DMS 273 (cell line): ENCODE measurements around the gene SMYD2.
A peak's percentile ranks its signal among the peaks of the same experiment; 100 is the strongest.

Experiments
- DNase-seq: peaks from one replicate; lab custom pipeline; 2025; ENCODE audit not compliant: unreplicated experiment; lab: John Stamatoyannopoulos, UW

The SMYD2 gene

DNA sequence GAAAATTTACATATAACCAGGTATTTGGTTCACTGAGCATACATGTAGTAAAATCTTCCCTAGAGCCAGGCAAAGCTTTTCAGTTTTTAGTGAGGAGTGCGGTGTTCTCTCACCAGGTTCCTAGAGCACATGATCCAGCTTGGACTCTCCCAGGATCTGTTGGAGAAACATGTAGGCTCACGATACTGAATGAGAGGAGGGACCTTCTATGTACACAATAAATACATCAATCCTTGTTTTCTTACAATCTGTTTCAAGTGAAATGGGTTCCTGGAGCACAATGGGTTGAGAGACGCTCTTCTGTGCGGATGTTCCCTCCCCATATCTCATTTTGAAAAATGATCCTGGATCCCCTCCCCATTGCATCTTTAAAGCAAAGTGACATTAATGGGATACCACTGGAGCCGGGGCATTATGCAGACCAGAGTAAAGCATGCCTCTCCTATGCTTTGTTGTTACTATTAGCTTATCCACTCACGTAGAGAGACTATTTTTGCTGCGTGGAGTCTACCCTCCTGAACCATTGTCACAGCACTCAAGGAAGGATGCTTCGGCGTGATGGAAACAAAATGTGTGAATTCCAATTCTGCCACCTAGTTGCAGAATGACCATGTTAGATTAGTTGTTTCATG, 19.3 kb downstream of the SMYD2 start:
- no peak for DNase-seq

DNA sequence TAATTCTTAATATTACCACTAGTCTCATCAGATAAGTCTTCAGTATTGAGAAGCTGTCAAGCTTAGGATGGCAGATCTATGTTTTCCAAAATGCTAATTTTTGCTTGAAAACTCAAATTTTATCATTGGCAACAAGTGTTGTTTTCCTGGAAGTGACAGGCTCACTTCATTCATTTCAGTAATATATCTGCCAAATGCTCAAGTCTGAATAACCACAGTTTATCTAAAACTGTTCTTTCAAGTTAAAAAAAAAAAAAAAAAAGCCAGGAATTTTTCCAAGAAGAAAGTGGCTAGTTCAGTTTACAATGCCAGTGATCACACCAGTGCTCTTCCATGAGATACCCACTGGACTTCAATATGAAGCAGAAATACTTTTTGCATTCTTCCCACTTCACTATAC, 20.6 kb downstream of the SMYD2 start:
- DNase-seq = no peak

DNA sequence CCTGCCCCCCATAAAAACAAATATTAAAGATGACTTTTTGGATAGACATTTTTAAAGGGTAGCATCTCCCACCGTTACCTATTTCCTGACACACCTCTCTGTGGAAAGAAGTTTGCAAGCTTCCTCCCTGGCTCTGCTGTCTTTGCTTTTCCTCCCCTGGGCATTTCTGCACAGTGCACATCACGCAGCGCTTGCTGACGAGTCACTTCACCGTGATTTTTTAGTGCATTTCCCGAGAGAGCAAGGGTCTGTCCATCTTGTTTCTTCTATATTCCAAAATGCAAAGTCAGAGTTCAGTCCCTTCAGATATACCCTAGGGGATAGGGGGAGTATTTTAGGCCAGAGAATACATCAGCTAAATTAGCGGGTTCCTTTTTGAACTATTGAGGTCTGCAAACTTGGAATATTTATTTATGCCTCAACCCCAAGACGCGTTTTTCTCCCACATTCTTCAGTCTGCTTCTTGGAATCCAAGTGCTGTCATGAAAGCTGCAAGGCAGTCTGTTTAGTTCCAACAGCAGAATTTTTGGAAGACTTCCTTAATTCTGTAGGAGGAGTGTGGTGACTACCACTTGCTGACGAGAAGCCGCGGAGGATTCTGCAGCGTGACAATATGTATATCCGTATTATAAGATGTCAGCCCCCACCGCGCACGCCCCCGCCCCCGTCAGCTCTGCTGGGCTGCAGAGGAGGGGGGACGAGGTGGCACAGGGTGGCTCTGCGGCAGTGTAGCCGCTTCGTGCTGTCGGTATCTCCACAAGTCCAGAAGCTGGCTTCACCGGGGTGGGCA, 22.4 kb downstream of the SMYD2 start:
- no peak for DNase-seq

DNA sequence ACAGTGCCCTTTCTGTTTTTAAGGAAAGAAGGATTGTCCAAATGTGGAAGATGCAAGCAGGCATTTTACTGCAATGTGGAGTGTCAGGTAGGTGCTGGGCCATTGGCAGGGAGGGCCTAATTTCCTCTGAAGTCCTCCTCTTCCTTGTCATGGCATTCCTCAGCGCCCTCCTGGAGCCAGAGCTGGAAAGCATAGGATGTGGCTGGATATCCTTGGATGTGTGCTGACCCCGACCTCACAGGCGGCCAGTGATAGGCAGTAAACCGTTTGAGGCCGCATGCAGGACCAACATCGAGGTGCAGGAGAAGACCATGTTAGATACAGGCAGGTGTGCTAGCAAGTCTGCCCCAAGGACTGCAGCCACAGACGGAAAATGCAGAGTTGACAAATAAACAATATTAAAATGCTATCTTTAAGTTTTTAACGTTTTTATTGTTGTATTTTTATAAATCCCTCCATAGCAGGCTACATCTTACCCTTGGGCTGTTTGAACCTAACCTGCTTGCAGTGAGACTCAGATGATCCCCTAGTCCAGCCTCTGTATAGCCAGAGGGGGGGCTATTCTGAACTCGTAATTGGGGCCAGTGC, 24.3 kb downstream of the SMYD2 start:
- no peak for DNase-seq

DNA sequence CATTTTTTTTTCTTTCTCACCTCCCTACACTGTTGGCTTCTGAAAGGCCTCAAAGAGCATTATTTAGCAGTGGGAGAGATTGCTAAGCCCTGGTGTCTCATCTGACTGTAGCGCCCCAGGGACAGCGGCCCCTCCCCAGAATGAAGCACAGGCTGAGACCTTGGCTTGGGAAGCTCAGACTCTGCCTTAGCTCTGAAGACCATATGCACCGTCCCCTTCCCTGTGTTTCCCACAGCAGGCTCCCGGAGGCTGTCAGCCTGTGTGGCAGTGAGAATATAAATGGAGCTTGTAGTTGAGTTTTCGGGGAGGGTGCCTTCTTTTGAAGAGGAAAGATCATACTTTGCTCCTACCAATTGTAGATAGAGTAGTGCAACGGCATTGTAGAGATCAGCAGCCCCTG, 25.3 kb downstream of the SMYD2 start:
- DNase-seq = no peak

DNA sequence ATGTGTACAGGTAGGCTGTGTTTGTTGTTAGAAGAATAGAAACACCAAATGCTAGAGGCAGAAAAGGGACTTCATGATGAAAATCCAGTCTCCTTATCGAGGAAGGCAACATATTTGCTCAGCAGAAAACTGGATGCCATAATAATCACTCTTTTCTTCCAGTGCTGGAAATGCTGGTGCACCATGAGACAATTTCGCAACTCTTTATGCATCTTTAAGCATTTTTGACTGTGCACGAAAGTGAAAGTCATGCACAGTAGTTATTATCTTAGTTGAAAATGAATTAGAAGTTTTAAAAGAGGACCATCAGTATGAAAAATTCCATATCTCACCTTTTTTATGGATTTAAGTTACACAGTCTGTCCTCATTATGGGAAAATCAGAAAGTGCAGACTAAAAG, 29.1 kb downstream of the SMYD2 start:
- DNase-seq = no peak

DNA sequence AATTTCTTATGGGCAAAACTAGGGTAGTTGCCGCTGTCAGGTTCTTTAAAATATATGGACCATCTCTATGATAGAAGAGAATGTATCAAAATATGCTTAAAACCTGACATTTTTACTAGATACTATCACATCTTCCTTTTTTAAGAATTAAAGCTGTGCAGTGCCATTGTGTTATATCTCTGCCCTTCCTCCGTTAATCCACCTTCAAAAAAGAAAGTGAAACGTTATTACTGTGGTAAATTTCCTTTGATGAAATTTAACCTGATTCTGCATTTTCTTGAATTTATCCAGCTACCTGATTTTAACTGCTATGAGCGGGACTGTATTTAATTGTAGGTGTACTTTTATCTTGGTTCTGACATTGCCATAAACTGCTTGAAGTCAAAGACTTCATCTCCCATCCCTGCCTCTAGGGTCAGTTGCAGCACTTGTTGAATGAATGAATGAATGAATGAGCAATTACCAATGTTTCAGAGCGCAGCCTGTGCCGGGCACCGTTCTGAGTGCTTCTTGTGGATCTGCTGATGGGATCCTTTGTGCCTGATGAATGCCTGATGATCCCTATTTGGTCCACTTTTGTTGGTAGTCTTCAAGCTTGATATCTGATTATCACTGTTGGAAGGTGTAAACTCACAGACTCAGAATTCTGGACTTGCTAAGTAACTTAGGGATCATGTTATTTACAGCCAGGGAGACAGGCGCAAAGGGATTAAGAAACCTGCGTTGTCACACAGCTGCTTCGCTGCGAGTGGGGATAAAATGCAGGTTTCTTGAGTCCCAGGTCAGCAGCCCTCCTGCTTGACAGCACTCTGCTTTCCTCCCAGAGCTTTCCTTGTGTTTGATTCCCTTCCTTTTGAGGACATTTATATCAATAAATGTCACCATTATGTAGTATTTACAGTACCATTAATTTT, 30.1 kb downstream of the SMYD2 start:
- no peak for DNase-seq

DNA sequence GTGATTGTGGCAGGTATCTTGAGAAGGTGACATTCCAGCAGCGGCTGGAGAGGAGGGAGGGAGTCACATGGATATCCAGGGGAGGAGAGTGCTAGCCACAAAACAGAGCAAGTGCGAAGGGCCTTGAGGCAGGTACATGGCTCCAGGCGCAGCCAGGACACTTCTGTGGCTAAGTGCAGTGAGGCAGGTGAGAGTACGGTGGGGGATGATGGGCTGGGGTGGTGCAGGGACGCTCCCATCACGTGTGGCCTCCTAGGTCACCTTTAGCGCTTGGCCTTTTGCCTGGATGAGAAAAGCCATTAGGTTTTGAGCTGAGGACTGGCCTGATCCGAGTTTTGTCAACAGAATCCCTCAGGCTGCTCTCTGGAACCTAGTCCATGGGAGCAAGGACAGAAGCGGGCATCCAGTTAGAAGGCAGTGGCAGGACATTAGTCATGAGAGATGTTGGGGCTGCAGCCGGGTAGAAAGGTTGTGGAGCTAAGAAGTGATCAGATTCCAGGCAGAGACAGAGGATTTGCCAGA, 31.6 kb downstream of the SMYD2 start:
- DNase-seq = no peak

DNA sequence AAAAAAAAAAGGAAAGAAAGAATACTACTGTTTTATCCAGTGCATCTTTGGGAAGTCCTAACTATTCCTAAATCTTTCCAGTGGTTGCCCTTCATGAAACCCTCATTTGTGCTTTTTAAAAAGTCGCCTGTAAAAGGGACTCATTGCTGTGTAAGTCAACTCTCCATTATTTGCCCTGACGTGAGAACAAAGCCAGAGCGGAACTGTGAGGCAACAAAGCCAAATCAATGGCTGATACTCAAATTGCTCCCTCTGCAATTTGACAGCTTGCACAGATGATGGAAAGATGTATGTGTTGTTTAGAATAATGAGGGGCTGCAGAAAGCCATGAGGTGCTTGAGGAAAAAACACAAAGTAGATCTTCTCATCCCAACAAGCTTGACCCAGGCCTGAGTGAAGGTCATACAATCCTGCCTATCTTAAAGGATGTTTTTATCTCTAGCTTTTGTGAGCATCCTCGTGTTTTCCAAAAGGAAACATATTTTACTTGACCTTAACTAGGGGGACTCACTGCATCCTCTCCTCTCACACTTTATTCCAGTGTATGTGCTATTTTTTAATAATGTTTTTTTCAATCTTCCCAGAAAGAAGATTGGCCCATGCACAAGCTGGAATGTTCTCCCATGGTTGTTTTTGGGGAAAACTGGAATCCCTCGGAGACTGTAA, 33.4 kb downstream of the SMYD2 start:
- DNase-seq = no peak

DNA sequence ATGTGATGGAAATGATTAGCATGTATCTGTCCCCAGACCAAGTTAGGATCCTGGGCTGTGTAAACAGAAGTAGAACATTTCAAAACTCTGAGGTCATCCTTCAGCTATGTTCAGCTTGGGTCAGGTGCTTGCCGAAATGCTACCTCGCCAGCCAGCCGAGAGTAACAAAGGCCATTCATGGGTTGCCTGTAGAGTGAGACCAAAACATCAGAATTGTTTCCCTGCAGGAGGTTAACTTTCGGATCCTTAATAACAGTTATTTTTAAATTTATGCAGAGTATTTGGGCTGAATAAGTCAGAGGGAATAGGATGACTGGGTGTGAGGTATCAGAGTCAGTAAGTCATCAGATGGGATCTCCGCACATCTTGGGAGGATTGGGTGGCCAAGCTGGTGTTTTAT, 35.6 kb downstream of the SMYD2 start:
- DNase-seq = no peak

DNA sequence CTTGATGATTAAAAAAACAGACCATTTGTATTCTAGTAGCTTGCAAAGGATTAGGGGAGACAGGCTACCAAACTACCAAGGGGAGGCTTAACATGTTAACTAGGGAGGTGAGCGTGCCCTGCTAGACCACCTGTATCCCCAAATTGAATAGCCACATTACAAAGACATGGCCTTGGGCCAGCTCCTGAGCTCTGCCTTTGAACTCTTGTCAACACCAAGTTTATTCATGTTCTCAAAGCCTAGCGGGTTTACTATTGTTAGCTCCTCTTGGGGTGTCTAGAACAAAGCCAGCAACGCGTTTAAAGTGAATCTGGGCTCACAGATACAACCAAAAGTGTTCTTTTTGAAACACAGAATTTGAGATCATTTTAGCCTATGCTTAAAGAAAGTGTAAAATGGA, 36.3 kb downstream of the SMYD2 start:
- DNase-seq = no peak

DNA sequence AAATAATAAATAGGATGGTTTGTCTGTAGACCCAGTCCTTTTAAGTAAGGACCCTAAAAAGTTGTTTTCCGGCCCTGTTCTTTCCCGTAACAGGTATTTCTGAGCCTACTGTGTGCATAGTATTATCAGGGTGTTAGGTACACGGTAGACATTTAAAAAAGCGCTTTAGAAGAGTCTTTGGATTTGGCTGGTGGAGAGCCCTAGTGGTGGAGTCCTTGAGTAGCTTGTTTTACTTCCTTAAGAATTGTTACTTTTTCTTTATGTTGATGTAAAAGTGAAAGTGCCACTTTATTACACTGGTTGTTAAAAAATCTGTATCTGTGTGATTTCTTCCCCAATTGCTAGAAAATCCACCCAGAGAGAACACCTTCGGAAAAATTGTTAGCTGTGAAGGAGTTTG, 36.8 kb downstream of the SMYD2 start:
- DNase-seq = no peak

DNA sequence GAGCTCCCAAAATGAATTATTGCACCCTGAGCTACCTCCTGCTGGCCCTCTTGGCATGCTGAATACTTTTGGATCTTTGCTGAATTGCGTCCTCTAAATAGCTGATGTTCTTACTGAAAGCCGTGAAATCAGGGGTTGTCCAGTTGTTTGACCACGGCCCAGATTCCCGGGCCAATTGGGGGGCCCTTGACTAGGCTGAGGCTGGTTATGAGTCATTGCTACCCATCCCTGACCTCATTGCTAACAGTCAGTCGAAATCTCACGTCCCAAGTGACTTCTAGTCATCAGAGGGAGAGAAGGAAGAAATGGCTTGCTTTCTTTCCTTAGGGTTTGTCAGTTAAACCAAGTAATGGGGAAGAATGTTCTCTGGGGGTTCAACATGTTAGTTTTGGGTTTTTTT, 37.4 kb downstream of the SMYD2 start:
- DNase-seq = no peak

DNA sequence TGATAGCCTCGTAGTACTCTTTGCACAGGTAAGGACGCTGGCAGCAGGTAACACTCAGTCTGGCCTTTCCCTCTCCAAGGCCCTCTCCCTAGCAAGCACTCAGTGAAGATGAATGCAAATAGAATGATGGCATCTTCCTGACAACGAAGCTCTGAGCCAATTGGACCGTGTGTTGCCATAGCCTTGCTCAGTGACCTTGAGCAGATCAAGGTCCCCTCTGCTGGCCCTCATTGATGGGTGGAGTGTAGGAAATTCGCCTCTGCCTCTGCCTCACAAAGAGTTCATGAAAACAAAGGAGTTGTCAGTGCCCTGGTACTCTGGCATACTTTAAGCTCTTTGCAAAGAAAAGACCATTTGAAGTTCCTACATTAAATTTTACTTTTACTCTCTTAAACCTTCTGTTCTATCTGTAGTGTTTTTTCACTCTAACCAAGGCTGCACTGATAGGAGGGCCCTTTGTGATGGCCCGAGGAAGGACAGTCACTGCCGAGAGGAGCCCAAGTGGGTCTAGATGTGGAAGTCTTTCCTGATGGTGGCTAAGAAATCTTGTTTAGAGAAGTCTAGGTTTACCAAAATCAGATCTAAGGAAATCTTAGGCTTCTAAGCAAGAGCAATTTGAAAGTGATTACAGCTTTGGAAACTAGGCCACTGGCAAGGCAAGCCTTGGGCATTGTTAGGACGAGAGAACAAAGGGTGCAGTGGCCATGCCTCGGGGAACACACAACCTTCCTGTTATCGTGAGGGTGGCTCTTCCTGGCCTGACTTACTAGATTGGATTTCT, 38.2 kb downstream of the SMYD2 start:
- no peak for DNase-seq

DNA sequence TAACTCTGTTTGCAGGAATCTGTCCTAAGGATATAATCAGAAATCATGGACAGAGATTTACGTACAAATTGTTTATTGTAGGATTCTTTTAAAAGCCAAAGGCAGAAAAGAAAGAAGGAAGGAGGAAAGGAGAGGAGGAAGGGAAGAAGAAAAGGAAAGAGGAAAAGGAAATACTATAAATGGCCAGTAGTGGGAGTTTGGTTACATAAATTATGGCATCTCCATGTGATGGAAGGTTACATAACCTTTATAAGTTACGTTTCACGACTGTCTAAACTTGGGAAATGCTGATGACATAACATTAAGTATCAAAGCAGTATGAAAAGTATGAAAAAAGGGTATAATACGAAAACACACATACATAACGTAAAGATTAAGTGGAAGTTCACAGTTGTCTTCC, 39.0 kb downstream of the SMYD2 start:
- DNase-seq = peak; percentile 18

DNA sequence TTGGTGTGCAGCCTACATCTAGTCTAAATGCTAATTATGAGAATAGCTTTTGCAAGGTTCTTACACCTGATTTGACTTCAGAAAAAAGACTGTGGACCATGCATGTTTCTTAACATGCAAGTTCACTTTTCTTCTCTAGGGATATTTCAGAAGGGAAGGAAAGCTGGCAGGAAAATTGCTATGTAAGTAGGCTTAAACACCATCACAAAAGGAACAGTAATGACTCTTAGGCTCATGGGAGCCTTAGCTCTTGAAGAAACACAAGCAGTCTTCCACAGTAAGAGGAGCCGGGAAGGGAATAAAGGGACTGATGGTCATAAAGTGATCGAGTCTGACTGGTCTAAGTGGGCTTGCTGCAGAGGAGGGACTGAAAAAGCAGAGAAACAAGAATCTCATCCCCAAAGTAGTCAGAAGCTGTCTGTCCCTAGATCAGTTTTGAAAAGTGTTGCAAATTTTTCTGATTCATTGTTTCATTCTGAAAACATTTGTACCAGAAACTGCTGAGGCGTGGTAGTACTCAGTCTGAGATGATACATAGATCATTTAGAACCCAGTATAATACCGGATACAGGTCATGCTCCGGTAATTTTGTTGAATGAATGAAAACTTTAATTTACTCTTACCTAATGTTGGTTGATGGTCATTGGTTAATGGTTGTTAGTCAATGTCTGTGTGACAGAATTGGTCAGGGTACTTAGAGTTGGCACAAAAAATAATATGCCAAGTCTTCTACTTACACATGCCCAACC, 40.9 kb downstream of the SMYD2 start:
- DNase-seq = no peak

DNA sequence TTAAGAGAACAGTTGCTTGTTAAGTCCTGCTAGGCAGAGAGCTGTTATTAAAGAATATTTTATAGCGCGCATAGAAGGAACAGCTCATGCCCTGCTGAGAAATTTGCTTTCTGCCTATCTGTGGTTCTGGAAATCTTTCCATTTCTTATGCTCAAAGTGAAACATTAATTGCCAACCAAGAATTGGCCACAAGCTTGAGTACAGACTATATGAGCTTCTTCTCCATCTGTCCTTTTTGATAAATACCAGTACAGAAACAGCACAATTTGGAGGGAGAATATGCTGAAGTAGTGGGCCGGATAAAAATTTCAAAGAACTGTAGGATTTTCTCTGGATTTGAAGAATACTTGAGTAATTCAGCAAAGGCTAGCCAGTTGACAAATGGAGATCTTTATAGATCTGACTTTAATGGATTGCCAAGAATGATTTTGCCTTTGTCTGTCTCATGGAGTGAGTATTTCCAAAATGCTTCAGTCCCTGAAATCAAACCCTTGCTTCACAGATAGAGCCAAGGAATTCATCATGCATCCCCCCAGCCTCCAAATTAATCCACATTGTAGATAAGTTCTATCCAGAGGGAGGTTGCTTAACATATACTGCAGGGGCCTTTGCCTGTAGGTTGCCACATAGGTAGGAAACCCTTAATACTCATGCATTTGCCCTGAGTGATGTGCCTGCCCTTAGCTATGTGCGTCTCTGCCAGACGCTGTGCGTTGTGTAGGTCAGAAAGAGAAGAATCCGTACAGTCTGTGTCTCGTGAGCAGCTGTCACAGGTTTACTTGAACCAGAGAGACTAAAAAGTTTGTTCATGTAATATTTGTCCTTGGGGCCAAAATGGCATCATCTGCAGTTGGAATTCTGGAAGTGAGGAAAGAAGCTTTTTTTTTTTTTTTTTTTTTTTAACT, 44.2 kb downstream of the SMYD2 start:
- no peak for DNase-seq

DNA sequence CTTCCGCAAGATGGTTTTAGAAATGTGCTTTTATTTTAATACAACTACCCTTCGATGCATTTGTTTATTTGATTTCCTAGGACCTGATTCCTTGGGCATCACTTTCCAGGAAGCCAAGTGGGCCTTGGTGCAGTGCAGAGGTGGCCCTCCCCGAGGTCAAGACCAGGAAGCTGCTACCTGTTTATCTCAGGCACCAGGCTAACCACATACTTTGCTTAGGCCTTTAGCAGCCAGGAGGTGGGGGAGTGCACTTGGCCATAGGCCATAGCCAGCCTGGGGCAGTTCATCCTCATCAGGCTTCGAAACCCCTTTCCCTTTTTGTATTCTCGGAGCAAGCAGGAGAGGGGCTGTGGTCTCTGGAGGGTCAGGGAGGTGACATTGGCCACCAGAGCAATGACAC, 45.4 kb downstream of the SMYD2 start:
- DNase-seq = no peak
